PC-9 (cell line): ENCODE results near the gene GCSAML. TPM values are rescaled to one million over a fixed set of nuclear protein-coding genes. Genes with fewer than 3 reads are reported as not detected.
"Not testable (repeated sequence)": the region's sequence is repeated elsewhere in the genome, so short reads cannot be mapped to it uniquely, and the experiment has no call there.

ENCODE experiments used
- BruUV-seq: library from RNA; stranded (reverse); fragments of 400-500 nt; replicated peaks from 2 replicates; lab custom pipeline; 2021; lab: Mats Ljungman, UMichigan
- CTCF ChIA-PET: fragments of 300-600 bp; sonication (Branson Sonifier 250); formaldehyde crosslinking; loops from one replicate; lab custom pipeline; 2022; ENCODE audit warnings: antibody characterized with exemption; lab: Charles Lee
- POLR2A ChIA-PET: fragments of 300-600 bp; sonication (Branson Sonifier 250); formaldehyde crosslinking; loops from one replicate; lab custom pipeline; 2022; ENCODE audit warnings: antibody characterized with exemption; ENCODE audit not compliant: unreplicated experiment; lab: Charles Lee
- DNase-seq, 2 experiments: peaks; one replicate each; pipeline versions ENCODE4 v3.0.0 to v3.0.0-alpha.2; 2015 to 2022; ENCODE audit warnings: mixed read lengths in 1 of 2
- H2AFZ ChIP-seq: fragments of 200-600 bp; sonication (generic); 2 replicates; pipeline ENCODE4 v1.8.1; 2017; ENCODE audit warnings: antibody characterized with exemption
- H3F3A ChIP-seq: fragments of 200-600 bp; sonication (generic); 2 replicates; pipeline ENCODE4 v1.8.1; 2017; ENCODE audit warnings: antibody characterized with exemption, mild to moderate bottlenecking, low read depth; ENCODE audit not compliant: insufficient read depth
- H3K27ac ChIP-seq: fragments of 200-600 bp; sonication (generic); 2 replicates; pipeline ENCODE4 v1.6.1; 2016; ENCODE audit warnings: mixed run types
- H3K27me3 ChIP-seq: fragments of 200-600 bp; sonication (generic); 2 replicates; pipeline ENCODE4 v1.6.1; 2016; ENCODE audit warnings: low read depth, mixed run types; ENCODE audit not compliant: insufficient read depth
- H3K36me3 ChIP-seq: fragments of 200-600 bp; sonication (generic); 2 replicates; pipeline ENCODE4 v1.6.1; 2016; ENCODE audit warnings: low read depth, mixed run types
- H3K4me1 ChIP-seq: fragments of 200-600 bp; sonication (generic); replicated peaks from 2 replicates; pipeline ENCODE4 v1.6.1; 2016; ENCODE audit warnings: mixed run types; ENCODE audit not compliant: insufficient read depth
- H3K4me2 ChIP-seq: fragments of 200-600 bp; sonication (generic); 2 replicates; pipeline ENCODE4 v1.6.1; 2017; ENCODE audit warnings: mixed run types
- H3K4me3 ChIP-seq: fragments of 200-600 bp; sonication (generic); 2 replicates; pipeline ENCODE4 v1.6.1; 2016; ENCODE audit warnings: mixed run types
- H3K79me2 ChIP-seq: fragments of 200-600 bp; sonication (generic); 2 replicates; pipeline ENCODE4 v1.6.1; 2017; ENCODE audit warnings: low read depth, mixed run types
- H3K9me2 ChIP-seq: fragments of 200-600 bp; sonication (generic); 2 replicates; pipeline ENCODE4 v1.8.1; 2017; ENCODE audit warnings: mild to moderate bottlenecking; ENCODE audit not compliant: insufficient read depth
- H3K9me3 ChIP-seq: fragments of 200-600 bp; sonication (generic); 2 replicates; pipeline ENCODE4 v1.8.1; 2016; ENCODE audit warnings: low read depth; ENCODE audit not compliant: insufficient read depth
- H4K20me1 ChIP-seq: fragments of 200-600 bp; sonication (generic); 2 replicates; pipeline ENCODE4 v1.8.1; 2017; ENCODE audit not compliant: insufficient read depth
- EZH2 ChIP-seq: fragments of 200-600 bp; sonication (generic); IDR thresholded peaks from 2 replicates; pipeline ENCODE4 v1.8.0; 2017; ENCODE audit warnings: antibody characterized with exemption, low read depth
- intact Hi-C: fragments of 100-400 bp; cut with micrococcal nuclease; formaldehyde crosslinking; loops from one replicate; pipeline ENCODE4 v1.10.0; 2022; ENCODE audit not compliant: unreplicated experiment
- total RNA-seq: library from RNA; stranded (reverse); gene quantifications from 2 replicates; pipeline ENCODE4 v1.2.3, GENCODE V29; 2021
- TF ChIP-seq, protein P1 (sequence below): fragments of 200-600 bp; sonication (generic); conservative IDR thresholded peaks from 2 replicates; pipeline ENCODE4 v1.6.1; 2017; ENCODE audit warnings: mixed run types, antibody characterized with exemption, mild to moderate bottlenecking, moderate library complexity

The GCSAML gene
- total RNA-seq, 1 experiment from 2014 or later = not detected

- BruUV-seq = no TSS peak
- H2AFZ ChIP-seq = no peak overlapping the region
- TF ChIP-seq, protein P1, sequence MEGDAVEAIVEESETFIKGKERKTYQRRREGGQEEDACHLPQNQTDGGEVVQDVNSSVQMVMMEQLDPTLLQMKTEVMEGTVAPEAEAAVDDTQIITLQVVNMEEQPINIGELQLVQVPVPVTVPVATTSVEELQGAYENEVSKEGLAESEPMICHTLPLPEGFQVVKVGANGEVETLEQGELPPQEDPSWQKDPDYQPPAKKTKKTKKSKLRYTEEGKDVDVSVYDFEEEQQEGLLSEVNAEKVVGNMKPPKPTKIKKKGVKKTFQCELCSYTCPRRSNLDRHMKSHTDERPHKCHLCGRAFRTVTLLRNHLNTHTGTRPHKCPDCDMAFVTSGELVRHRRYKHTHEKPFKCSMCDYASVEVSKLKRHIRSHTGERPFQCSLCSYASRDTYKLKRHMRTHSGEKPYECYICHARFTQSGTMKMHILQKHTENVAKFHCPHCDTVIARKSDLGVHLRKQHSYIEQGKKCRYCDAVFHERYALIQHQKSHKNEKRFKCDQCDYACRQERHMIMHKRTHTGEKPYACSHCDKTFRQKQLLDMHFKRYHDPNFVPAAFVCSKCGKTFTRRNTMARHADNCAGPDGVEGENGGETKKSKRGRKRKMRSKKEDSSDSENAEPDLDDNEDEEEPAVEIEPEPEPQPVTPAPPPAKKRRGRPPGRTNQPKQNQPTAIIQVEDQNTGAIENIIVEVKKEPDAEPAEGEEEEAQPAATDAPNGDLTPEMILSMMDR = no peak
- no peak for TF ChIP-seq EZH2
- ChIA-PET CTCF (no interaction called here), POLR2A (no interaction called here)
- no peaks in the 10 kb centered on the region for H3K4me1 ChIP-seq
- H3K4me3 ChIP-seq = no peak overlapping the region
- 0 out of 2 replicates have a peak, but pooled peaks cover 5% of the 10 kb centered on the region for H3K27me3 ChIP-seq
- no peaks in the 10 kb centered on the region for H3K9me2 ChIP-seq
- no peak overlapping the region for H3K27ac ChIP-seq
- no peaks in the 10 kb centered on the region for H3F3A ChIP-seq
- no peaks in the 10 kb centered on the region for H3K36me3 ChIP-seq
- intact Hi-C loops = no loop called here
- no peaks in the 10 kb centered on the region for H3K9me3 ChIP-seq
- no peaks in the 10 kb centered on the region for H4K20me1 ChIP-seq
- no peak for DNase-seq
- no peak overlapping the region for H3K4me2 ChIP-seq
- no peaks in the 10 kb centered on the region for H3K79me2 ChIP-seq
These were observed 30.9 kb upstream of the GCSAML start for GRCh38 chr1:247517795-247518612.

GRCh38 chr1:247518613-247518891 lies 30.4 kb upstream of the GCSAML start:
- POLR2A ChIA-PET = no interaction called here
- Histone ChIP-seq H3K4me1 (no peaks in the 10 kb centered on the region), H3K9me2 (no peaks in the 10 kb centered on the region), H2AFZ (no peak overlapping the region), H3K27ac (no peak overlapping the region), H3K9me3 (no peaks in the 10 kb centered on the region), H3K4me3 (no peak overlapping the region), H4K20me1 (no peaks in the 10 kb centered on the region), H3K4me2 (no peak overlapping the region), H3F3A (no peaks in the 10 kb centered on the region), H3K27me3 (0 out of 2 replicates have a peak, but pooled peaks cover 5% of the 10 kb centered on the region), H3K79me2 (no peaks in the 10 kb centered on the region), H3K36me3 (no peaks in the 10 kb centered on the region)
- CTCF ChIA-PET = no interaction called here
- no TSS peak for BruUV-seq
- intact Hi-C loops = no loop called here
- TF ChIP-seq EZH2 = no peak
- TF ChIP-seq, protein P1 = no peak
- DNase-seq = no peak

DNA sequence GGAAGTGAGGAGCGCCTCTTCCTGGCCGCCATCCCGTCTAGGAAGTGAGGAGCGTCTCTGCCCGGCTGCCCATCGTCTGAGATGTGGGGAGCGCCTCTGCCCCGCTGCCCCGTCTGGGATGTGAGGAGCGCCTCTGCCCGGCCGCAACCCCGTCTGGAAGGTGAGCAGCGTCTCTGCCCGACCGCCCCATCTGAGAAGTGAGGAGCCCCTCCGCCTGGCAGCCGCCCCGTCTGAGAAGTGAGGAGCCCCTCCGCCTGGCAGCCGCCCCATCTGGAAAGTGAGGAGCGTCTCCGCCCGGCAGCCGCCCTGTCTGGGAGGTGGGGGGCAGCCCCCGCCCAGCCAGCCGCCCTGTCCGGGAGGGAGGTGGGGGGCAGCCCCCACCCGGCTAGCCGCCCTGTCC lies 27.0 kb upstream of the GCSAML start:
- H3K4me1 ChIP-seq, H3K36me3 ChIP-seq, H3K4me2 ChIP-seq, H3K9me3 ChIP-seq, BruUV-seq, H3K27ac ChIP-seq, H3K79me2 ChIP-seq, intact Hi-C loops, H3K4me3 ChIP-seq, H2AFZ ChIP-seq, H4K20me1 ChIP-seq, CTCF ChIA-PET, H3K27me3 ChIP-seq, POLR2A ChIA-PET, H3F3A ChIP-seq, H3K9me2 ChIP-seq, DNase-seq: not testable (repeated sequence)
